Vagina (tissue), 2 donors: ENCODE results near the gene RABGAP1L.

Experiments
- POLR2A ChIP-seq, 2 donors: fragments of 450-650 bp; IDR thresholded peaks; one replicate each; pipeline ENCODE4 v1.6.1; 2017; ENCODE audit warnings: antibody characterized with exemption in 2 of 2, mild to moderate bottlenecking in 2 of 2, moderate library complexity in 2 of 2
- TF ChIP-seq, protein P1 (sequence below), 3 experiments: fragments of 450-650 bp in 2 of 3; fragments of 200-600 bp in 1 of 3; sonication (generic) in 1 of 3; IDR thresholded peaks; one replicate each; pipeline ENCODE4 v1.5.1; 2017 to 2019; ENCODE audit warnings: antibody characterized with exemption in 3 of 3, mild to moderate bottlenecking in 2 of 3, moderate library complexity in 2 of 3

DNA sequence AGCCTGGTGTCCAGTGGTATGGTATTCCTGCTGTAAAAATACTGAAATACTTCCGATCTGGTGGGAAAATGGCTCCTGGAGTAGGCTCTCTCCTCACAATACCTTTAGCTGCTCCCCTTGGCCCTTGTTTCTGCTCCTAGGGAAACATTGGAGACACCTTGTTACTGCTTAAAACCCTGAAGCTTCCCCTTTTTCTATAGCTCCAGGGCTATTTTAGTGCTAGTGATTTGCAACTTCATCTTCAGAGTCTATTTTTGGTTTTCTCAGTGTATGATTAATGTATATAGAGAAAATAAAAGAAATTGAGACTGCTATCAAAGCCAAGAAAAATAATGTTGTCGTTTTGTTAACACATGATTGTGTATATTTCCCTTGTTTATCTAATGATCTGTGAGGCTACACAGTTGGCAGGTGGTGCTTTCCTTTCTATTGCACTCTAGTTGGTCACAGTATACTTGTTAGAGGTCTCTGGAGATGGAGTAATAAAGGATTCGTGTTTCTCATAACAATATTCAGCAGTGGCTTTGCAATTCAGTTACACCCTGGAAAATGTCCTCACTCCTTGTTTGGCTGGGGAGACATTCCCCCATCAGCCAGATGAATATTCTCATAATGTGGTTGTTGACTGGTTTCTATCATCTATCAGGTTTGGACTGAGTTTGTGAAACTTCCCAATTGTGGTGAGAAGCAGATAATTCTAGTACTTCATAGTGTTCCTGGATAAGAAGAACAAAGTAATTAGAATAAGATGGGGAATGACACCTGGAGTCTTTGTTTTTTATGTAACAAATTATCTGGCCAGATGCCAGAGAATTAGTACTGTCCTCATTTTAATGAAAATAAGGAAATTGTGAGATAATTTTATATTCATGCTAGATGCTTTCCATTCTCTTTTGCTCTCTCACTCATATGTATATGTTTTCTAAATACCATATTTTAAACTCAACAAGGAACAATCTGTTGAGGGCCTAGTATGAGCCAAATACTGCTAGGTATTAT, 795.6 kb downstream of the RABGAP1L start:
- TF ChIP-seq, protein P1, sequence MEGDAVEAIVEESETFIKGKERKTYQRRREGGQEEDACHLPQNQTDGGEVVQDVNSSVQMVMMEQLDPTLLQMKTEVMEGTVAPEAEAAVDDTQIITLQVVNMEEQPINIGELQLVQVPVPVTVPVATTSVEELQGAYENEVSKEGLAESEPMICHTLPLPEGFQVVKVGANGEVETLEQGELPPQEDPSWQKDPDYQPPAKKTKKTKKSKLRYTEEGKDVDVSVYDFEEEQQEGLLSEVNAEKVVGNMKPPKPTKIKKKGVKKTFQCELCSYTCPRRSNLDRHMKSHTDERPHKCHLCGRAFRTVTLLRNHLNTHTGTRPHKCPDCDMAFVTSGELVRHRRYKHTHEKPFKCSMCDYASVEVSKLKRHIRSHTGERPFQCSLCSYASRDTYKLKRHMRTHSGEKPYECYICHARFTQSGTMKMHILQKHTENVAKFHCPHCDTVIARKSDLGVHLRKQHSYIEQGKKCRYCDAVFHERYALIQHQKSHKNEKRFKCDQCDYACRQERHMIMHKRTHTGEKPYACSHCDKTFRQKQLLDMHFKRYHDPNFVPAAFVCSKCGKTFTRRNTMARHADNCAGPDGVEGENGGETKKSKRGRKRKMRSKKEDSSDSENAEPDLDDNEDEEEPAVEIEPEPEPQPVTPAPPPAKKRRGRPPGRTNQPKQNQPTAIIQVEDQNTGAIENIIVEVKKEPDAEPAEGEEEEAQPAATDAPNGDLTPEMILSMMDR (IDR thresholded peaks at IDR 0.05), result no peak
- no peak for TF ChIP-seq POLR2A (IDR thresholded peaks at IDR 0.05)
